Endodermal cell (in vitro differentiated cells): Measurements from ENCODE around the gene HSD17B1. TPM values are rescaled to one million over a fixed set of nuclear protein-coding genes. Genes with fewer than 3 reads are reported as not detected.

Experiments
- DNase-seq: peaks from one replicate; pipeline ENCODE4 v3.0.0-alpha.2; 2017
- H3K27ac ChIP-seq: 2 replicates; pipeline ENCODE4 v1.5.1; 2013; ENCODE audit warnings: mild to moderate bottlenecking, low read depth, low read length, moderate library complexity
- H3K27me3 ChIP-seq: 2 replicates; pipeline ENCODE4 v1.6.1; 2013; ENCODE audit warnings: mild to moderate bottlenecking, low read length, moderate library complexity; ENCODE audit not compliant: insufficient read depth, control insufficient read depth, poor library complexity, severe bottlenecking
- H3K36me3 ChIP-seq: 2 replicates; pipeline ENCODE4 v1.7.0; 2013; ENCODE audit warnings: mild to moderate bottlenecking, low read length, moderate library complexity; ENCODE audit not compliant: control insufficient read depth, insufficient read depth
- H3K4me1 ChIP-seq: one replicate; pipeline ENCODE4 v1.7.0; 2013; ENCODE audit warnings: low read length; ENCODE audit not compliant: control insufficient read depth, insufficient read depth
- H3K4me3 ChIP-seq: 2 replicates; pipeline ENCODE4 v1.5.1; 2013; ENCODE audit warnings: mild to moderate bottlenecking, low read length, moderate library complexity
- H3K9ac ChIP-seq: 2 replicates; pipeline ENCODE4 v1.6.1; 2013; ENCODE audit warnings: mild to moderate bottlenecking, low read length, moderate library complexity; ENCODE audit not compliant: poor library complexity, severe bottlenecking; ENCODE audit errors: extremely low read depth
- H3K9me3 ChIP-seq: 2 replicates; pipeline ENCODE4 v1.6.1; 2013; ENCODE audit warnings: mild to moderate bottlenecking, low read length, moderate library complexity; ENCODE audit not compliant: control insufficient read depth
- H3K27ac Mint-ChIP-seq: 2 replicates; pipeline ENCODE4 v1.8.0; 2020; ENCODE audit warnings: mixed read lengths
- H3K27me3 Mint-ChIP-seq: 2 replicates; pipeline ENCODE4 v1.8.0; 2021; ENCODE audit warnings: mild to moderate bottlenecking, mixed read lengths; ENCODE audit not compliant: insufficient read depth
- H3K36me3 Mint-ChIP-seq: 2 replicates; pipeline ENCODE4 v1.8.0; 2020; ENCODE audit warnings: low read depth, mixed read lengths
- H3K4me1 Mint-ChIP-seq: 2 replicates; pipeline ENCODE4 v1.8.0; 2020; ENCODE audit warnings: mixed read lengths
- H3K4me3 Mint-ChIP-seq: 2 replicates; pipeline ENCODE4 v1.8.0; 2020; ENCODE audit warnings: mild to moderate bottlenecking, moderate library complexity, mixed read lengths
- H3K9me3 Mint-ChIP-seq: 2 replicates; pipeline ENCODE4 v1.8.0; 2020; ENCODE audit warnings: mild to moderate bottlenecking, mixed read lengths
- CTCF ChIP-seq: fragments of 200-600 bp; sonication (generic); conservative IDR thresholded peaks from 2 replicates; pipeline ENCODE4 v1.5.0; 2021; ENCODE audit warnings: antibody characterized with exemption, mild to moderate bottlenecking
- WGBS, 2 experiments: methylation state at CpG; one replicate each; pipeline versions ENCODE4 v1.1.5 to v1.1.7; 2013; ENCODE audit warnings: missing lambda C conversion rate in 2 of 2, mixed read lengths in 1 of 2; ENCODE audit not compliant: insufficient coverage in 1 of 2, insufficient read length in 1 of 2; 5-methylcytosine and 5-hydroxymethylcytosine counted together
- total RNA-seq, 2 donors: library from RNA; stranded (reverse); fragmentation: NEBNext Ultra II Directional in 1 of 2; extraction: Animal tissue kit (Norgen Biotek cat#: 25700) in 1 of 2; gene quantifications; 2 replicates in 1 of 2; 3 replicates in 1 of 2; pipeline ENCODE4 v1.2.1, GENCODE V29; 2021

HSD17B1 gene
- total RNA-seq, 2 donors from 2014 or later, result 2.4 to 2.8 TPM

- TF ChIP-seq CTCF, result no peak
- 94 to 100% methylated on average over 1 to 2 of the region's 2 CpGs for WGBS, 2 experiments
- no peaks in the 10 kb centered on the region for H3K36me3 Mint-ChIP-seq
- H3K4me3 Mint-ChIP-seq, result no peak overlapping the region
- no peak overlapping the region for H3K27ac ChIP-seq
- peaks cover 2% of the 10 kb centered on the region for H3K27me3 Mint-ChIP-seq
- H3K4me1 ChIP-seq, result peaks cover 4% of the 10 kb centered on the region
- H3K9me3 ChIP-seq, result peaks cover 13% of the 10 kb centered on the region
- H3K27ac Mint-ChIP-seq, result peak overlapping the region; percentile 86
- H3K4me1 Mint-ChIP-seq, result peaks cover 24% of the 10 kb centered on the region
- H3K4me3 ChIP-seq, result no peak overlapping the region
- DNase-seq, result no peak
- H3K36me3 ChIP-seq, result no peaks in the 10 kb centered on the region
- no peak overlapping the region for H3K9ac ChIP-seq
- peaks cover 13% of the 10 kb centered on the region for H3K9me3 Mint-ChIP-seq
- H3K27me3 ChIP-seq, result no peaks in the 10 kb centered on the region
Observed at GRCh38 chr17:42530952-42531454, 21.7 kb upstream of the HSD17B1 start.

- no peak overlapping the region for H3K9ac ChIP-seq
- Mint-ChIP-seq H3K27ac (peak overlapping the region; percentile 86), H3K27me3 (no peaks in the 10 kb centered on the region), H3K4me1 (peaks cover 24% of the 10 kb centered on the region), H3K36me3 (no peaks in the 10 kb centered on the region), H3K9me3 (peaks cover 13% of the 10 kb centered on the region), H3K4me3 (peak overlapping the region; percentile 50)
- H3K27ac ChIP-seq, result no peak overlapping the region
- H3K36me3 ChIP-seq, result no peaks in the 10 kb centered on the region
- H3K9me3 ChIP-seq, result peaks cover 13% of the 10 kb centered on the region
- TF ChIP-seq CTCF, result peak; percentile 63
- H3K27me3 ChIP-seq, result no peaks in the 10 kb centered on the region
- 15 to 24% methylated on average over 38 to 60 of the region's 60 CpGs for WGBS, 2 experiments
- H3K4me3 ChIP-seq, result no peak overlapping the region
- H3K4me1 ChIP-seq, result peaks cover 6% of the 10 kb centered on the region
- peak; percentile 91 for DNase-seq
Observed at GRCh38 chr17:42531455-42532354, 21.0 kb upstream of the HSD17B1 start.

GRCh38 chr17:42535155-42536047 lies 17.3 kb upstream of the HSD17B1 start:
- H3K36me3 ChIP-seq, result peaks cover 6% of the 10 kb centered on the region
- no peaks in the 10 kb centered on the region for H3K27me3 ChIP-seq
- 63 to 75% methylated on average over 21 to 26 of the region's 26 CpGs for WGBS, 2 experiments
- Mint-ChIP-seq H3K27me3 (no peaks in the 10 kb centered on the region), H3K9me3 (no peaks in the 10 kb centered on the region), H3K4me3 (peak overlapping the region; percentile 73), H3K36me3 (peaks cover 12% of the 10 kb centered on the region), H3K4me1 (peaks cover 18% of the 10 kb centered on the region), H3K27ac (peak overlapping the region; percentile 48)
- no peak for DNase-seq
- H3K9ac ChIP-seq, result no peak overlapping the region
- TF ChIP-seq CTCF, result no peak
- no peaks in the 10 kb centered on the region for H3K9me3 ChIP-seq
- peak overlapping the region; percentile 78 for H3K4me3 ChIP-seq
- peaks cover 10% of the 10 kb centered on the region for H3K4me1 ChIP-seq
- H3K27ac ChIP-seq, result no peak overlapping the region
